Activated CD4-positive, CD25-positive, alpha-beta regulatory T cell (primary cell): ENCODE data around the gene TLE1.
A peak's percentile ranks its signal among the peaks of the same experiment; 100 is the strongest.
"Not testable (repeated sequence)": the region's sequence is repeated elsewhere in the genome, so short reads cannot be mapped to it uniquely, and the experiment has no call there.

ENCODE experiments used
- DNase-seq, 4 experiments: peaks; one replicate each; lab custom pipeline; 2025; lab: John Stamatoyannopoulos, UW

The TLE1 gene

GRCh38 chr9:81689343-81690175, at the start of gene TLE1:
TLE1 (minus strand) TSS chr9:81689547; CDS start chr9:81688240, 1,307 bp downstream.
- peak; percentile 22 to 30 (median 24) for DNase-seq

GRCh38 chr9:81737871-81738507, 48.6 kb upstream of the TLE1 start:
- DNase-seq: no peak

GRCh38 chr9:81730498-81730897, 41.2 kb upstream of the TLE1 start:
- not testable (repeated sequence) for DNase-seq

- DNase-seq: no peak
Observed at GRCh38 chr9:81729135-81729534, 39.8 kb upstream of the TLE1 start.

- DNase-seq: no peak
Observed at GRCh38 chr9:81724242-81724889, 35.0 kb upstream of the TLE1 start.

GRCh38 chr9:81722277-81722676, 32.9 kb upstream of the TLE1 start:
- DNase-seq: no peak

- DNase-seq: no peak
Observed at GRCh38 chr9:81720450-81721086, 31.2 kb upstream of the TLE1 start.

GRCh38 chr9:81719972-81720371, 30.6 kb upstream of the TLE1 start:
- no peak for DNase-seq

- no peak for DNase-seq
Observed at GRCh38 chr9:81718244-81718643, 28.9 kb upstream of the TLE1 start.

GRCh38 chr9:81717747-81718077, 28.4 kb upstream of the TLE1 start:
- no peak for DNase-seq

GRCh38 chr9:81717061-81717746, 27.9 kb upstream of the TLE1 start:
- no peak for DNase-seq

GRCh38 chr9:81716409-81716808, 27.1 kb upstream of the TLE1 start:
- no peak for DNase-seq

GRCh38 chr9:81705578-81705977, 16.2 kb upstream of the TLE1 start:
- no peak for DNase-seq

- DNase-seq: no peak
Observed at GRCh38 chr9:81694541-81694940, 5.2 kb upstream of the TLE1 start.

GRCh38 chr9:81693671-81694378, 4.5 kb upstream of the TLE1 start:
- DNase-seq: no peak

GRCh38 chr9:81690251-81690851, 1.0 kb upstream of the TLE1 start:
- DNase-seq: no peak

GRCh38 chr9:81689093-81689342, 329 bp downstream of the TLE1 start:
- not testable (repeated sequence) for DNase-seq

- DNase-seq: not testable (repeated sequence)
Observed at GRCh38 chr9:81688262-81689092, 870 bp downstream of the TLE1 start.

GRCh38 chr9:81687521-81688261, 1.7 kb downstream of the TLE1 start:
- DNase-seq: no peak
